ENCODE data around the gene GBF1.

DNA sequence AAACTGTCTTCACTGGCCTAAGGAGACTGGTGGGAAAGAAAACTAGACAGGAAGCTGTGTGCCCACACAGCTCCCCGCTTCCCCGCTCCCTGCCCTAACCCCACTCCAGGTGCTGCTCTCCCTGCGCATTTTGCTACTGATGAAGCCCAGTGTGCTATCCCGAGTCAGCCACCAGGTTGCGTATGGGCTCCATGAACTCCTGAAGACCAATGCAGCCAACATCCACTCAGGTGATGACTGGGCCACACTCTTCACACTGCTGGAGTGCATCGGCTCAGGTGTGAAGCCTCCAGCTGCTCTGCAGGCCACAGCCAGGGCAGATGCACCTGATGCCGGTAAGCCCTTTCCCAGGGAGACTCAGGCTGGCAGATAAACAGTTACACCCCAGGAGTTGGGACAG is 129.9 kb downstream of the GBF1 start:
- TF ChIP-seq GATA2 (IDR thresholded peaks at IDR 0.05; ENCODE audit: low read depth, low read length) (no peak), GATA3 (IDR thresholded peaks at IDR 0.05; ENCODE audit: low read depth, low read length) (no peak)

All from SH-SY5Y (cell line).